ENCODE results near the gene BICRA.
A peak's percentile ranks its signal among the peaks of the same experiment; 100 is the strongest.
"Not testable (repeated sequence)": the region's sequence is repeated elsewhere in the genome, so short reads cannot be mapped to it uniquely, and the experiment has no call there.

Gene BICRA

DNA sequence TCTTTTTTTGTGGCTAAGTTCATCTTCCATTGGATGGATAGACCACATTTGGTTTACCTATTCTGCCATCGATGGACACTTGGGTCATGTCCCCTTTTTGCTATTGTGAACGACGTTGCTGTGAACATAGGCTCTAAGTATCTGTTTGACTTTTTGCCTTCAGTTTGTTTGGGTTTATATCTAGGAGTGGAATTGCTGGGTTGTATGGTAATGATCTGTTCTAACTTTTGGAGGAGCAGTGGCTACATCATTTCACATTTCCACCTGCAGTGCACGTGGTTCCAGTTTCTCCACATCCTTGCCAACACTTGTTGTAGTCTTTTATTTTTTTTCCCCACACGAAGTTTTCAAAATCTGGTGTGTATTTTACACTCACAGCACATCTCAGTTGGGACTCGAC is 21.7 kb downstream of the BICRA start:
- DNase-seq (ENCODE audit: low spot score) (no peak), FAIRE-seq (no peak)

DNA sequence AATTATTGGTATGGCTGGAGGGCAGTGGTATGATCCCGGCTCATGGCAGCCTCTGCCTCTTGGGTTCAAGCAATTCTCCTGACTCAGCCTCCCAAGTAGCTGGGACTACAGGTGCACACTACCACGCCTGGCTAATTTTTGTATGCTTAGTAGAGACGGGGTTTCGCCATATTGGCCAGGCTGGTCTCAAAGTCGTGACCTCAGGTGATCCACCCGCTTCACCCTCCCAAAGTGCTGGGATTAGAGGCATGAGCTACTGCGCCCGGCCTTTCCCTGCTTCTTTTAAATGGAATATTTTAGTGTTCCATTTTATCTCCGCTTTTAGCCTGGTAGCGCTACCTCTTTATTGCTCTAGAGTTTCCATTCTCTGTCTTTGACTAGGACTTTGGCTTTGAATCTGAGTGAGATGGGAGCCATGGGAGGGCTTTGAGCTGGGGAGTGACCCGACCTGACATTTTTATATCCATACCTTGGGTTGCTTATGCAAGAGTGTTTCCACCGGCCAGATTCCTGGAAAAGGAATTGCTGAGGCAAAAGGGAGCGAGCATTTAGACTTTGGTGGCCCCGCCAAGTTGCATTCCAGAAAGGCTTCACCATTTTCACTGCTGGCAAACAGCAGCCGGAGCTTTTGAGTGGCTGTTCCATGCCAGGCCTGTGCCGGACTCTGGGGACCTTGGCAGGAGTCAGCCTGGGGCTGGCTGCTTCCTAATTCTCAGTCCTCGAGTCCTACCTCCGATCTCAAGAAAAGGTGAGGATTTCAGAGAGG is 22.9 kb downstream of the BICRA start:
- no peak for FAIRE-seq
- no peak for DNase-seq (ENCODE audit: low spot score)

DNA sequence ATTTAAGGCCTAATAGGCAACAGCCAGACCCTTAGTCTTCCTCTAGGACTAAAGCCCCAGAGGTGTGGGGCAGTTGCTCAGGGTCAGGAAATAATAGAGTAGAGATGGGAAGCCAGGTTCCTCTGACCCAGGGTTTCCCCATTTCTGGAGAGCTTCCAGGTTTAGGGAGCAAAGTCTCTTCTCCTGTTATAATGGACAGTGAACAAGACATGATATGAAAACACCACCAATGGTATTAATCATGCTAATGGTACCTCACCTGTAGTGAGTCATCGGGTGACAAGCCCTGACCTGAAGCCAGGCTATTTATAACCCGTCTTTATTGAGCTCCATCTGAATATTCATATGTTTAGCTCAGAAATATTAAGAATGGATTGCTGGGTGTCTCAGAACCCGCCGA is 24.6 kb downstream of the BICRA start:
- no peak for FAIRE-seq
- no peak for DNase-seq (ENCODE audit: low spot score)

DNA sequence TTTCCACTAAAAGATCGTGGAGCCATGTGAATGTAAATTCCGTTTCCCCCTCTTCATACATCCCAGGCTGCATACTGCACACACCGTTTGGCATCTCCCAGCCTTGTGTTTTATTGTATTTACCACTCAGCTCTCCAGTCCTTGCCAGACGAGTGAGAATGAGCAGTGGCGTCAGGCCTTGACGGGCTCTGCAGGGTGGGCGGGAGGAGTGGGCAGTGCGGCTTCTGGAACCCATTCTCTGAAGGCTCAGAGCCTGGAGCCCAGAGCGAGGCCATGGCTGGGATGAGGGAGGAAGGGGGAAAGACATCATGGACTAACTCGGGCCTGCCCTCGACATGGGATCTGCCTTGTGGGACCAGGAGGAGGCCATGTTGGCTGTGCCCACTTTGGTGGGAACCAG is 25.1 kb downstream of the BICRA start:
- DNase-seq (ENCODE audit: low spot score): no peak
- no peak for FAIRE-seq

GRCh38 chr19:47635152-47635754 is 26.3 kb downstream of the BICRA start:
- FAIRE-seq; DNase-seq (ENCODE audit: low spot score): not testable (repeated sequence)

DNA sequence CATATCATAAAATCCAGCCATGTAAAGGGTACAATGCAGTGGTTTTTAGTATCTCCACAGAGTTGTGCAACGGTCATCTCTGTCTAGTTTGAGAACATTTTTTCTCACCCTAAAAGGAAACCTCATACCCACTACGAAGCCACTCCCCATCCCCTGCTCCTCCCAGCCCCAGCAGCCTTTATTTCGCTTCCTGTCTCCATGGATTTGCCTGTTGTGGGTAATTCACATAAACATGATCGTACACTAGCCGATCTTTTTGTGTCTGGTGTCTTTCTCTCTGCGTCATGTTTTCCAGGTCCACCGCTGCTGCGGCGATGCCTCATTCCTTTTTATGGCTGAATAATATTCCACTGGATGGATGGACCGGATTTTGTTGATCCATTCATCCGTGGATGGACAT is 28.6 kb downstream of the BICRA start:
- FAIRE-seq (no peak), DNase-seq (ENCODE audit: low spot score) (no peak)

GRCh38 chr19:47641891-47642485 is 33.1 kb downstream of the BICRA start:
- FAIRE-seq: no peak
- DNase-seq (ENCODE audit: low spot score): no peak

GRCh38 chr19:47643281-47643680 is 34.3 kb downstream of the BICRA start:
- DNase-seq (ENCODE audit: low spot score) (no peak), FAIRE-seq (no peak)

- FAIRE-seq: no peak
Measured at GRCh38 chr19:47644199-47644598, 35.3 kb downstream of the BICRA start.

GRCh38 chr19:47644743-47645482 is 36.0 kb downstream of the BICRA start:
- peak; percentile 88 for FAIRE-seq
- DNase-seq (ENCODE audit: low spot score): peak; percentile 62

More at GRCh38 chr19:47644199-47644598, 35.3 kb downstream of the BICRA start:
- DNase-seq (ENCODE audit: low spot score): no peak

DNA sequence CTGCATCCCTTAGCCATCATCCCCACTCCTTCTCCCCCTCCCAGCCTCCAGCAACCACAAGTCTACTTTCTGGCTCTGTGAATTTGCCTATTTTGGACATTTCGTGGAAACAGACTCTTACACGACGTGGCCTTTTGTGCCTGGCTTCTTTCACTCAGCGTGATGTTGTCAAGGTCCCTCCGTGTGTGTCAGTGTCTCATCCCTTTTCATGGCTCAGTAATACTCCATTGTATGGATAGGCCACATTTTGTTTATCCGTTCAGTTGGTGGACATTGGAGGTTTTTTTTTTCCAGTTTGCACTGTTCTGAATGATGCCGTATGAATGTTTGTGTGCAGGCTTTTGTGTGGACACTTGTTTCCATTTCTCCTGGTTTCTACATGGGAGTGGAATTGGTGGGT is 38.0 kb downstream of the BICRA start:
- FAIRE-seq (no peak), DNase-seq (ENCODE audit: low spot score) (no peak)

DNA sequence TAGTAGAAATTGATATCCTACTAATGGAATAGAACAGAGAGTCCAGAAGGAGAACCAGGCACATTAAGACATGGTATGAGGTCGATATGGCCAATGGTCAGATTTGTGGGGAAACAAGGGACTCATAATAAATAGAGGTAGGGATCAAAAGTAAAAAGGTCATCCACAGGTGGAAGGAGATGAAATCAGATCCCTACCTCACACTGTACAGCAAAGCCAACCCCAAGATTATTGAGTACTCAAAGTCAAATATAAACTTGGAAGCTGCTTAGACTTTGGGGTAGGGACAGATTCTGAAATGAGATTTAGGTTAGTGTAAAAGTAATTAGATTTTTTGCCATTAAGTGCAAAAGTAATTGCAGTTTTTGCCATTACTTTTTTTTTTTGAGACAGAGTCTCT is 40.7 kb downstream of the BICRA start:
- FAIRE-seq: no peak
- no peak for DNase-seq (ENCODE audit: low spot score)

DNA sequence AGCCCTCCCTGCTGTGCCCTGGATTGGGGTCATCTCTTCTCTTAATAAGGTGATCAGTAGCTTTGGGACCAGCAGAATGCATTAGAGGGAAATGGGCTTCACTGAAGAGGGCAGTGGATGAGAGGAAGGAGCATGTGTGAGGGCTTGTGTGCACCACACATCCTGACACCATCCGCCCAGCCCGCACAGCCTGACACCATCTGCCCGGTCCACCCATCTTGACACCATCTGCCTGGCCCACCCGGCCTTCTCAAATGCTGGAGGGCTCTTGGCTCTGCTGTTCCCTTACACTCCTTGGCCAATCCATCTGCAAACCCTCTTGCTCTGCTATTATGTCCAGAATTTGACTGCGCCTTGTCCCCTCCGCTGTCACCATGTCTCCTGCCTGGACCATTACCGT is 41.8 kb downstream of the BICRA start:
- no peak for FAIRE-seq
- DNase-seq (ENCODE audit: low spot score): no peak

GRCh38 chr19:47651132-47651531 is 42.2 kb downstream of the BICRA start:
- FAIRE-seq (no peak), DNase-seq (ENCODE audit: low spot score) (no peak)

- DNase-seq (ENCODE audit: low spot score): no peak
- no peak for FAIRE-seq
Measured at GRCh38 chr19:47651691-47652090, 42.8 kb downstream of the BICRA start.

DNA sequence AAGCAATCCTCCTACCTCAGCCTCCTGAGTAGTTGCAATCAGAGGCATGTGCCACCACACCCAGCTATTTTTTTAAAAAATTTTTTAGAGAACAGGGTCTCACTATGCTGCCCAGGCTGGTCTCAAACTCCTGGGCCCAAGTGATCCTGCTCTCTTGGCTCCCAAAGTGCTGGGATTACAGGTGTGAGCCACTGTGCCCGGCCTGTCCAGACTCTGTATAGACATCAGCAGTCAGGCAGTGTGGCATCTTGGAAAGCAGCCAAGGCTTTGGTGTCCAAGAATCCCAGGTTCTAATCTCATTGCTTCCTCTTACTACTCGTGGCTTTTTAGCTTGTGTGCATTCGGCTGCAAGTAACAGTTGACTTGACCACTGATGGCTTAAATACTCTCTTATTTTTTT is 43.4 kb downstream of the BICRA start:
- DNase-seq (ENCODE audit: low spot score) (no peak), FAIRE-seq (no peak)

- no peak for FAIRE-seq
Measured at GRCh38 chr19:47653856-47654255, 44.9 kb downstream of the BICRA start.

GRCh38 chr19:47657719-47658118 is 48.8 kb downstream of the BICRA start:
- FAIRE-seq: no peak

More at GRCh38 chr19:47653856-47654255, 44.9 kb downstream of the BICRA start:
- DNase-seq (ENCODE audit: low spot score): no peak

GRCh38 chr19:47658431-47659348 is 49.8 kb downstream of the BICRA start:
- FAIRE-seq: no peak
- DNase-seq (ENCODE audit: low spot score): no peak

More at GRCh38 chr19:47657719-47658118, 48.8 kb downstream of the BICRA start:
- DNase-seq (ENCODE audit: low spot score): no peak

DNA sequence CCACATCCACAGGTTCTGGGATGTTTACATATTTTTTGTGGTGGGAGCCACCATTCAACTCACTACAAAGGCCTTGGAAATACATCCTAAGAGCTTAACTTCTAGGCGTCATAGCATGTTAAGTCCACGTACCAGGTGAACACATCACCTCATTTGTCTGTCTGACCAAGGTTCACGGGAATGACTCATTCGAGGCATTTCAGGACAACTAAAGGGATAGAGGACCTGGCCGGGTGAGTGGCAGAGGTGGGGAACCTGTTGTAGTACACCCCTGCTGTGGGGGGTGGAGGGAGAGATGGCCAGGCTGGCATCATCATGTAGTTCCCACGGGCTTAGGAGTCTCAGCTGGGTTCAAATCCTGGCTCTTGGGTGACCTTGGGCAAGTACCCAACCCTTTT is 51.5 kb downstream of the BICRA start:
- no peak for DNase-seq (ENCODE audit: low spot score)
- no peak for FAIRE-seq

GRCh38 chr19:47661161-47661560 is 52.2 kb downstream of the BICRA start:
- FAIRE-seq (no peak), DNase-seq (ENCODE audit: low spot score) (no peak)
